HG02642 (cell line): ENCODE measurements around the gene EFCC1.
"Not testable (repeated sequence)": the region's sequence is repeated elsewhere in the genome, so short reads cannot be mapped to it uniquely, and the experiment has no call there.

Experiments used
- ATAC-seq: cut with Tn5 transposase; IDR thresholded peaks from one replicate; pipeline ENCODE4 v1.9.1; 2021; ENCODE audit warnings: mild to moderate bottlenecking; ENCODE audit not compliant: unreplicated experiment, poor library complexity

EFCC1 gene

GRCh38 chr3:129050556-129051295, 49.6 kb downstream of the EFCC1 start:
- no peak for ATAC-seq

- no peak for ATAC-seq
Measured at GRCh38 chr3:129051871-129052340, 50.8 kb downstream of the EFCC1 start.

- no peak for ATAC-seq
Measured at GRCh38 chr3:129052675-129053074, 51.6 kb downstream of the EFCC1 start.

- ATAC-seq, result no peak
Measured at GRCh38 chr3:129054605-129055104, 53.6 kb downstream of the EFCC1 start.

GRCh38 chr3:129056451-129057173, 55.5 kb downstream of the EFCC1 start:
- ATAC-seq, result no peak

GRCh38 chr3:129057249-129057648, 56.1 kb downstream of the EFCC1 start:
- no peak for ATAC-seq

GRCh38 chr3:129058441-129059200, 57.5 kb downstream of the EFCC1 start:
- ATAC-seq, result peak; percentile 50

- ATAC-seq, result no peak
Measured at GRCh38 chr3:129059311-129059958, 58.3 kb downstream of the EFCC1 start.

GRCh38 chr3:129060276-129061022, 59.3 kb downstream of the EFCC1 start, which contains the start of gene GP9:
Gene GP9 (plus strand): TSS chr3:129060779. CDS start chr3:129061740, 961 bp downstream.
- no peak for ATAC-seq

- no peak for ATAC-seq
Measured at GRCh38 chr3:129061023-129061887, 60.2 kb downstream of the EFCC1 start.

- ATAC-seq, result no peak
Measured at GRCh38 chr3:129061888-129062834, 61.1 kb downstream of the EFCC1 start.

- no peak for ATAC-seq
Measured at GRCh38 chr3:129063091-129063640, 62.1 kb downstream of the EFCC1 start.

- no peak for ATAC-seq
Measured at GRCh38 chr3:129063841-129064482, 62.9 kb downstream of the EFCC1 start.

GRCh38 chr3:129065016-129065719, 64.1 kb downstream of the EFCC1 start:
- ATAC-seq, result no peak

GRCh38 chr3:129065720-129066073, 64.6 kb downstream of the EFCC1 start:
- no peak for ATAC-seq

GRCh38 chr3:129067719-129068118, 66.6 kb downstream of the EFCC1 start:
- not testable (repeated sequence) for ATAC-seq
